RWPE2 (cell line): ENCODE data around the gene VMO1.

Source experiments
- ATAC-seq: fragments of 200-7000 bp; cut with Tn5 transposase; 3 replicates; pipeline ENCODE4 v1.9.1; 2021; ENCODE audit warnings: low read depth
- DNase-seq: peaks from one replicate; pipeline ENCODE4 v3.0.0-alpha.2; 2020; ENCODE audit warnings: low spot score
- H3K27ac ChIP-seq: fragments of 450-650 bp; 2 replicates; pipeline ENCODE4 v1.5.1; 2017; ENCODE audit warnings: mild to moderate bottlenecking; ENCODE audit not compliant: poor library complexity, severe bottlenecking
- H3K27me3 ChIP-seq: fragments of 250-450 bp; sonication (Bioruptor Pico); 2 replicates; pipeline ENCODE4 v1.5.1; 2021; ENCODE audit warnings: mild to moderate bottlenecking, moderate library complexity; ENCODE audit not compliant: insufficient read depth, poor library complexity, severe bottlenecking
- H3K36me3 ChIP-seq: fragments of 250-450 bp; sonication (Bioruptor Pico); 2 replicates; pipeline ENCODE4 v1.5.1; 2020; ENCODE audit warnings: low read depth, mild to moderate bottlenecking, moderate library complexity
- H3K4me1 ChIP-seq: fragments of 250-450 bp; sonication (Bioruptor Pico); 2 replicates; pipeline ENCODE4 v1.5.1; 2021; ENCODE audit warnings: mild to moderate bottlenecking, moderate library complexity; ENCODE audit not compliant: insufficient read depth, poor library complexity, severe bottlenecking
- H3K4me3 ChIP-seq: fragments of 250-450 bp; sonication (Bioruptor Pico); 2 replicates; pipeline ENCODE4 v1.5.1; 2021; ENCODE audit warnings: mild to moderate bottlenecking, moderate library complexity; ENCODE audit not compliant: severe bottlenecking
- H3K9me3 ChIP-seq: fragments of 250-450 bp; sonication (Bioruptor Pico); 2 replicates; pipeline ENCODE4 v1.5.1; 2021; ENCODE audit warnings: mild to moderate bottlenecking, moderate library complexity; ENCODE audit not compliant: severe bottlenecking
- CTCF ChIP-seq: fragments of 450-650 bp; IDR thresholded peaks from one replicate; pipeline ENCODE4 v1.5.1; 2017; ENCODE audit warnings: mild to moderate bottlenecking, moderate library complexity; ENCODE audit not compliant: poor library complexity, severe bottlenecking

The VMO1 gene

DNA sequence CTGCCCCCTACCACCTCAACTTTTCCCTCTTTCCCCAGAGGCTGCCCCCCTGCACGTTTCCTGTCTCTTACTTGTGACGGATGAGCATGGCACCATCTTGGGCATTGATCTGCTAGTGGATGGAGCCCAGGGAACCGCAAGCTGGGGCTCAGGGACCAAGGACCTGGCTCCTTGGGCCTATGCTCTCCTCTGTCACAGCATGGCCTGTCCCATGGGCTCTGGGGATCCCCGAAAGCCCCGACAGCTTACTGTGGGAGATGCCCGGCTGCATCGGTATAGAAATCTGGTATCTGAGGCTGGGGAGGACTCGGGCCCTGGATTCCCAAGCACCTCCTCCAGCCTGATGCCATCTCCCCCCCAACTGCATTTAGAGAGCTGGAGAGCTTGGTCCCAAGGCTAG lies 44.6 kb downstream of the VMO1 start:
- Histone ChIP-seq H3K4me3 (no peak overlapping the region), H3K27ac (no peak overlapping the region), H3K9me3 (no peaks in the 10 kb centered on the region), H3K36me3 (no peaks in the 10 kb centered on the region), H3K4me1 (no peaks in the 10 kb centered on the region), H3K27me3 (no peaks in the 10 kb centered on the region)
- ATAC-seq = no peak
- TF ChIP-seq CTCF = no peak
- no peak for DNase-seq

DNA sequence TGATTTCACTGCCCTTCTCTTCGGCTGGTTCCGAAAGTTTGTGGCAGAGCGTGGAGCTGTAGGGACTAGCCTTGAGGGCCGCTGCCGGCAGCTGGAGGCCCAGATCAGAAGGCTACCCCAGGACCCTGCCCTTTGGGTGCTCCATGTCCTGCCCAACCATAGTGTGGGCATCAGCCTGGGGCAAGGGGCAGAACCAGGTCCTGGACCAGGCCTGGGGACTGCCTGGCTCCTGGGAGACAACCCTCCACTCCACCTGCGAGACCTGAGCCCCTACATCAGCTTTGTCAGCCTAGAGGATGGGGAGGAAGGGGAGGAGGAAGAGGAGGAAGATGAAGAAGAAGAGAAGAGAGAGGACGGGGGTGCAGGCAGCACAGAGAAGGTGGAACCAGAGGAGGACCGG lies 45.6 kb downstream of the VMO1 start:
- DNase-seq (no peak), ATAC-seq (no peak)
- no peaks in the 10 kb centered on the region for H3K4me1 ChIP-seq
- no peak for TF ChIP-seq CTCF
- H3K27me3 ChIP-seq = no peaks in the 10 kb centered on the region
- H3K36me3 ChIP-seq = no peaks in the 10 kb centered on the region
- no peak overlapping the region for H3K4me3 ChIP-seq
- no peaks in the 10 kb centered on the region for H3K9me3 ChIP-seq
- no peak overlapping the region for H3K27ac ChIP-seq

- DNase-seq = no peak
- Histone ChIP-seq H3K9me3 (no peaks in the 10 kb centered on the region), H3K27ac (no peak overlapping the region), H3K36me3 (no peaks in the 10 kb centered on the region), H3K4me3 (peak overlapping the region; percentile 55), H3K4me1 (no peaks in the 10 kb centered on the region), H3K27me3 (no peaks in the 10 kb centered on the region)
- ATAC-seq = no peak
- no peak for TF ChIP-seq CTCF
Observed at GRCh38 chr17:4740025-4740351, 46.2 kb downstream of the VMO1 start.

DNA sequence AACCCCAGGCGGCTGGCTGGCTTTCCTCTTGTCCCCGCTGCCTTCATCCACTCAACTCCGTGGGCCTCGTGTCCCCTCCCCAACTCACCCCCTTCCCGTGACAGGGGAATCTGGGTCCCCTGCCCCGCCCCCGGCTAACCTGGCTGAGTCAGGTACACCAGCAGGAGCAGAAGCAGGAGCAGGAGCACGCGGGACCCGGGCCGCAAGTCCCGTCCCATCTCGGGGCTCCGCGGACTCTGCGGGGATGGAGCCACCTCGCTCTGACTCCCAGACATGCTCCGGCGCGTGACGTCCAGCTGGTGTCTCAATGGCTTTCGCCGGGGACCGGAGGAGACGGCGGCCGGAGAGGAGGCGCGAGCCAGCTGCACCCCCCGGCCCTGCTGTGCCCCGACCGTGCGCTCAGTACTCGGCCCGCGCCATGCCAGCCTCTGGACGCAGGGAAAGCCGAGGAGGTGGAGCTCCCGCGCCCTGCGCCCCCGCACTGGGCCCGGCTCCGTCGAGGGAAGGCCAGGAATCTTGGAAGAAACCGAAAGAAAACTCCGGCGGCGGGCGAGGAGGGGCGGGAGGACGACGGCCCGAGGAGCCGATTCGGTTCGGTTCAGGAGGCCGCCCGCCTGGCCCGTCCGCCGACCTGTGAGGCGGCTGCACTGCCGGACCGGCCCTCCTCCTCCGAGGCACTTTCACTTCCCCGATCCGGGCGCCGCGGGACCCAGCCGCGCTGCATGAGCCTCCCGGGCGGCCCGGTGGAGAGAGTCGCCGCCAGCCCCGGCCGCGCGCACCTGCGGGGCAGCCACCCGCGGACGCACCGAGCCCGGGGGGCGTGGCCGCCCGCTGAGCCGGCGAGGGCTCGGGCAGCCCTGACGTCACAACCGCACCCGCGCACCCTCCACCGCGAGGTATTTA lies 46.8 kb downstream of the VMO1 start, which contains the start of the genes CXCL16 and ZMYND15:
Gene CXCL16 (minus strand): TSS at position 807 of the 903 bp plus-strand sequence. CDS start 589 bp downstream, at position 218.
Gene ZMYND15 (plus strand): TSS at position 712 of the 903 bp plus-strand sequence. CDS start 716 bp downstream, outside the sequence.
- no peaks in the 10 kb centered on the region for H3K36me3 ChIP-seq
- no peak for TF ChIP-seq CTCF
- no peak within 1 kb of the TSS for H3K27ac ChIP-seq
- H3K9me3 ChIP-seq = no peaks in the 10 kb centered on the region
- no peaks in the 10 kb centered on the region for H3K4me1 ChIP-seq
- ATAC-seq = peak; percentile 64
- H3K4me3 ChIP-seq = peak within 1 kb of the TSS; percentile 55
- no peaks in the 10 kb centered on the region for H3K27me3 ChIP-seq
- DNase-seq = no peak
